ENCODE data around the gene ERICH3. TPM values are rescaled to one million over a fixed set of nuclear protein-coding genes. Genes with fewer than 3 reads are reported as not detected.
A peak's percentile ranks its signal among the peaks of the same experiment; 100 is the strongest.

Gene ERICH3
- total and polyA plus RNA-seq, 4 donors, result 3.0 to 20.7 (median 11.2) TPM

GRCh38 chr1:74690364-74690696 is 16.7 kb upstream of the ERICH3 start:
- Histone ChIP-seq H3K27me3 (ENCODE audit: control insufficient read depth in 3 of 3, insufficient read depth in 3 of 3, low read length in 2 of 3) (no peaks in the 10 kb centered on the region), H3K36me3 (ENCODE audit: control insufficient read depth in 4 of 4, insufficient read depth in 4 of 4, low read length in 4 of 4) (no peaks in the 10 kb centered on the region), H3K4me1 (ENCODE audit: control insufficient read depth in 5 of 5, insufficient read depth in 5 of 5, low read length in 5 of 5) (peaks cover 0 to 4% (median 0%) of the 10 kb centered on the region in 5 donors), H3K9ac (ENCODE audit: insufficient read depth in 1 of 2, low read length in 2 of 2) (peak overlapping the region; percentile 8 to 33), H3K9me3 (ENCODE audit: control insufficient read depth in 4 of 4, insufficient read depth in 3 of 4, low read length in 3 of 4) (no peaks in the 10 kb centered on the region), H3K27ac (ENCODE audit: low read depth in 1 of 2, low read length in 1 of 2) (no peak overlapping the region), H3K4me3 (no peak overlapping the region)
- DNase-seq (no peak), ATAC-seq (ENCODE audit: insufficient read depth, low FRiP score) (no peak)
- TF ChIP-seq CTCF (IDR thresholded peaks at IDR 0.05; ENCODE audit: control extremely low read depth, extremely low read depth), result no peak
- 21 to 22% methylated on average over 2 of the region's 2 CpGs for WGBS, 2 donors

- Histone ChIP-seq H3K4me3 (no peak overlapping the region), H3K9ac (ENCODE audit: insufficient read depth in 1 of 2, low read length in 2 of 2) (peak overlapping the region; percentile 8 to 33), H3K27ac (ENCODE audit: low read depth in 1 of 2, low read length in 1 of 2) (no peak overlapping the region), H3K36me3 (ENCODE audit: control insufficient read depth in 4 of 4, insufficient read depth in 4 of 4, low read length in 4 of 4) (no peaks in the 10 kb centered on the region), H3K9me3 (ENCODE audit: control insufficient read depth in 4 of 4, insufficient read depth in 3 of 4, low read length in 3 of 4) (no peaks in the 10 kb centered on the region), H3K27me3 (ENCODE audit: control insufficient read depth in 3 of 3, insufficient read depth in 3 of 3, low read length in 2 of 3) (no peaks in the 10 kb centered on the region), H3K4me1 (ENCODE audit: control insufficient read depth in 5 of 5, insufficient read depth in 5 of 5, low read length in 5 of 5) (peaks cover 0 to 4% (median 0%) of the 10 kb centered on the region in 5 donors)
- WGBS, 2 donors, result 29 to 30% methylated on average over 5 of the region's 5 CpGs
- DNase-seq, result peak; percentile 49 to 84 (median 75)
- peak; percentile 62 for TF ChIP-seq CTCF (IDR thresholded peaks at IDR 0.05; ENCODE audit: control extremely low read depth, extremely low read depth)
- ATAC-seq (ENCODE audit: insufficient read depth, low FRiP score), result peak; percentile 65
Measured at GRCh38 chr1:74689621-74690363, 16.2 kb upstream of the ERICH3 start.

- WGBS, 2 donors, result 75 to 78% methylated on average over 4 of the region's 4 CpGs
- ATAC-seq (ENCODE audit: insufficient read depth, low FRiP score) (no peak), DNase-seq (no peak)
- peaks cover 0 to 4% (median 0%) of the 10 kb centered on the region in 5 donors for H3K4me1 ChIP-seq (ENCODE audit: control insufficient read depth in 5 of 5, insufficient read depth in 5 of 5, low read length in 5 of 5)
- H3K27me3 ChIP-seq (ENCODE audit: control insufficient read depth in 3 of 3, insufficient read depth in 3 of 3, low read length in 2 of 3), result peaks cover 0 to 3% (median 0%) of the 10 kb centered on the region in 3 donors
- no peaks in the 10 kb centered on the region for H3K36me3 ChIP-seq (ENCODE audit: control insufficient read depth in 4 of 4, insufficient read depth in 4 of 4, low read length in 4 of 4)
- no peak for TF ChIP-seq CTCF (IDR thresholded peaks at IDR 0.05; ENCODE audit: control extremely low read depth, extremely low read depth)
- H3K4me3 ChIP-seq, result no peak overlapping the region
- no peaks in the 10 kb centered on the region for H3K9me3 ChIP-seq (ENCODE audit: control insufficient read depth in 4 of 4, insufficient read depth in 3 of 4, low read length in 3 of 4)
- H3K27ac ChIP-seq (ENCODE audit: low read depth in 1 of 2, low read length in 1 of 2), result no peak overlapping the region
- no peak overlapping the region for H3K9ac ChIP-seq (ENCODE audit: insufficient read depth in 1 of 2, low read length in 2 of 2)
Measured at GRCh38 chr1:74686928-74687327, 13.3 kb upstream of the ERICH3 start.
